ENCODE measurements around the gene DUSP2. TPM values are rescaled to one million over a fixed set of nuclear protein-coding genes. Genes with fewer than 3 reads are reported as not detected.

Gene DUSP2
- total and polyA plus RNA-seq, 9 of the 15 experiments (the other 6 are each of a cell fraction or from before 2014, with no cell fraction given): 0.04 to 0.18 TPM; not detected in 7

GRCh38 chr2:96117701-96118588 lies 27.3 kb downstream of the DUSP2 start:
- H3K4me1 ChIP-seq (replicated peaks in 1 of 2; ENCODE audit: control insufficient read depth in 2 of 2, insufficient read depth in 2 of 2, low read length in 2 of 2): peaks cover 3 to 45% of the 10 kb centered on the region in 2 experiments; a peak in 4 of 5 replicates
- H3K36me3 ChIP-seq (ENCODE audit: control insufficient read depth, insufficient read depth, low read length): no peaks in the 10 kb centered on the region
- CTCF ChIA-PET (ENCODE audit: low intra/inter-chr PET ratio): interaction anchor here (0.6 to 2.6 kb wide), 5 partner anchors 8 to 994 kb away, joined by 3 to 39 read pairs (median 5); no protein-coding TSS in a partner anchor
- intact Hi-C loops (cut with micrococcal nuclease) (no loop called here), in situ Hi-C loops (cut with MboI) (no loop called here)
- no peaks in the 10 kb centered on the region for H3K9me1 ChIP-seq (ENCODE audit: control insufficient read depth, insufficient read depth, low read length)
- H3K27ac ChIP-seq (ENCODE audit: extremely low read depth, low read depth, low read length): no peak overlapping the region
- no peaks in the 10 kb centered on the region for H3K9me3 ChIP-seq (replicated peaks; ENCODE audit: control insufficient read depth, insufficient read depth, low read depth, low read length)
- no peak overlapping the region for H3K4me3 ChIP-seq
- H3K27me3 ChIP-seq (ENCODE audit: control insufficient read depth in 2 of 2, insufficient read depth in 2 of 2, low read length in 2 of 2): peaks cover 14 to 84% of the 10 kb centered on the region in 2 experiments; a peak in 4 of 5 replicates
- FAIRE-seq (no peak), DNase-seq (ENCODE audit: extremely low read depth in 1 of 4, low spot score in 3 of 4) (peak; percentile 25 to 61 (median 49)), ATAC-seq (peak; percentile 42)
- H3K4me2 ChIP-seq (ENCODE audit: insufficient read depth, low read length): peak overlapping the region; percentile 85; the same call in 1 of the 2 replicates
- no peaks in the 10 kb centered on the region for H3K79me2 ChIP-seq (ENCODE audit: control insufficient read depth, insufficient read depth, low read length)
- H4K20me1 ChIP-seq (replicated peaks; ENCODE audit: control insufficient read depth, insufficient read depth, low read length): peaks cover 10% of the 10 kb centered on the region
- 17% methylated on average over 15 of the region's 17 CpGs for WGBS (ENCODE audit: insufficient coverage, low coverage, missing lambda C conversion rate)
- H3K9ac ChIP-seq (ENCODE audit: insufficient read depth in 1 of 2, low read depth in 2 of 2, low read length in 2 of 2): peak overlapping the region in 1 of 2 experiments; percentile 81; a peak in 2 of 4 replicates
- peak overlapping the region; percentile 94; the same call in 1 of the 2 replicates for H2AFZ ChIP-seq (ENCODE audit: low read depth, low read length)
- POLR2A ChIA-PET: no interaction called here
- BruUV-seq (replicated peaks): no TSS peak
- TF ChIP-seq, protein P1, sequence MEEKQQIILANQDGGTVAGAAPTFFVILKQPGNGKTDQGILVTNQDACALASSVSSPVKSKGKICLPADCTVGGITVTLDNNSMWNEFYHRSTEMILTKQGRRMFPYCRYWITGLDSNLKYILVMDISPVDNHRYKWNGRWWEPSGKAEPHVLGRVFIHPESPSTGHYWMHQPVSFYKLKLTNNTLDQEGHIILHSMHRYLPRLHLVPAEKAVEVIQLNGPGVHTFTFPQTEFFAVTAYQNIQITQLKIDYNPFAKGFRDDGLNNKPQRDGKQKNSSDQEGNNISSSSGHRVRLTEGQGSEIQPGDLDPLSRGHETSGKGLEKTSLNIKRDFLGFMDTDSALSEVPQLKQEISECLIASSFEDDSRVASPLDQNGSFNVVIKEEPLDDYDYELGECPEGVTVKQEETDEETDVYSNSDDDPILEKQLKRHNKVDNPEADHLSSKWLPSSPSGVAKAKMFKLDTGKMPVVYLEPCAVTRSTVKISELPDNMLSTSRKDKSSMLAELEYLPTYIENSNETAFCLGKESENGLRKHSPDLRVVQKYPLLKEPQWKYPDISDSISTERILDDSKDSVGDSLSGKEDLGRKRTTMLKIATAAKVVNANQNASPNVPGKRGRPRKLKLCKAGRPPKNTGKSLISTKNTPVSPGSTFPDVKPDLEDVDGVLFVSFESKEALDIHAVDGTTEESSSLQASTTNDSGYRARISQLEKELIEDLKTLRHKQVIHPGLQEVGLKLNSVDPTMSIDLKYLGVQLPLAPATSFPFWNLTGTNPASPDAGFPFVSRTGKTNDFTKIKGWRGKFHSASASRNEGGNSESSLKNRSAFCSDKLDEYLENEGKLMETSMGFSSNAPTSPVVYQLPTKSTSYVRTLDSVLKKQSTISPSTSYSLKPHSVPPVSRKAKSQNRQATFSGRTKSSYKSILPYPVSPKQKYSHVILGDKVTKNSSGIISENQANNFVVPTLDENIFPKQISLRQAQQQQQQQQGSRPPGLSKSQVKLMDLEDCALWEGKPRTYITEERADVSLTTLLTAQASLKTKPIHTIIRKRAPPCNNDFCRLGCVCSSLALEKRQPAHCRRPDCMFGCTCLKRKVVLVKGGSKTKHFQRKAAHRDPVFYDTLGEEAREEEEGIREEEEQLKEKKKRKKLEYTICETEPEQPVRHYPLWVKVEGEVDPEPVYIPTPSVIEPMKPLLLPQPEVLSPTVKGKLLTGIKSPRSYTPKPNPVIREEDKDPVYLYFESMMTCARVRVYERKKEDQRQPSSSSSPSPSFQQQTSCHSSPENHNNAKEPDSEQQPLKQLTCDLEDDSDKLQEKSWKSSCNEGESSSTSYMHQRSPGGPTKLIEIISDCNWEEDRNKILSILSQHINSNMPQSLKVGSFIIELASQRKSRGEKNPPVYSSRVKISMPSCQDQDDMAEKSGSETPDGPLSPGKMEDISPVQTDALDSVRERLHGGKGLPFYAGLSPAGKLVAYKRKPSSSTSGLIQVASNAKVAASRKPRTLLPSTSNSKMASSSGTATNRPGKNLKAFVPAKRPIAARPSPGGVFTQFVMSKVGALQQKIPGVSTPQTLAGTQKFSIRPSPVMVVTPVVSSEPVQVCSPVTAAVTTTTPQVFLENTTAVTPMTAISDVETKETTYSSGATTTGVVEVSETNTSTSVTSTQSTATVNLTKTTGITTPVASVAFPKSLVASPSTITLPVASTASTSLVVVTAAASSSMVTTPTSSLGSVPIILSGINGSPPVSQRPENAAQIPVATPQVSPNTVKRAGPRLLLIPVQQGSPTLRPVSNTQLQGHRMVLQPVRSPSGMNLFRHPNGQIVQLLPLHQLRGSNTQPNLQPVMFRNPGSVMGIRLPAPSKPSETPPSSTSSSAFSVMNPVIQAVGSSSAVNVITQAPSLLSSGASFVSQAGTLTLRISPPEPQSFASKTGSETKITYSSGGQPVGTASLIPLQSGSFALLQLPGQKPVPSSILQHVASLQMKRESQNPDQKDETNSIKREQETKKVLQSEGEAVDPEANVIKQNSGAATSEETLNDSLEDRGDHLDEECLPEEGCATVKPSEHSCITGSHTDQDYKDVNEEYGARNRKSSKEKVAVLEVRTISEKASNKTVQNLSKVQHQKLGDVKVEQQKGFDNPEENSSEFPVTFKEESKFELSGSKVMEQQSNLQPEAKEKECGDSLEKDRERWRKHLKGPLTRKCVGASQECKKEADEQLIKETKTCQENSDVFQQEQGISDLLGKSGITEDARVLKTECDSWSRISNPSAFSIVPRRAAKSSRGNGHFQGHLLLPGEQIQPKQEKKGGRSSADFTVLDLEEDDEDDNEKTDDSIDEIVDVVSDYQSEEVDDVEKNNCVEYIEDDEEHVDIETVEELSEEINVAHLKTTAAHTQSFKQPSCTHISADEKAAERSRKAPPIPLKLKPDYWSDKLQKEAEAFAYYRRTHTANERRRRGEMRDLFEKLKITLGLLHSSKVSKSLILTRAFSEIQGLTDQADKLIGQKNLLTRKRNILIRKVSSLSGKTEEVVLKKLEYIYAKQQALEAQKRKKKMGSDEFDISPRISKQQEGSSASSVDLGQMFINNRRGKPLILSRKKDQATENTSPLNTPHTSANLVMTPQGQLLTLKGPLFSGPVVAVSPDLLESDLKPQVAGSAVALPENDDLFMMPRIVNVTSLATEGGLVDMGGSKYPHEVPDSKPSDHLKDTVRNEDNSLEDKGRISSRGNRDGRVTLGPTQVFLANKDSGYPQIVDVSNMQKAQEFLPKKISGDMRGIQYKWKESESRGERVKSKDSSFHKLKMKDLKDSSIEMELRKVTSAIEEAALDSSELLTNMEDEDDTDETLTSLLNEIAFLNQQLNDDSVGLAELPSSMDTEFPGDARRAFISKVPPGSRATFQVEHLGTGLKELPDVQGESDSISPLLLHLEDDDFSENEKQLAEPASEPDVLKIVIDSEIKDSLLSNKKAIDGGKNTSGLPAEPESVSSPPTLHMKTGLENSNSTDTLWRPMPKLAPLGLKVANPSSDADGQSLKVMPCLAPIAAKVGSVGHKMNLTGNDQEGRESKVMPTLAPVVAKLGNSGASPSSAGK (IDR thresholded peaks at IDR 0.05): peak; percentile 21; the same call in 1 of the 2 replicates
- TF ChIP-seq, protein P2, sequence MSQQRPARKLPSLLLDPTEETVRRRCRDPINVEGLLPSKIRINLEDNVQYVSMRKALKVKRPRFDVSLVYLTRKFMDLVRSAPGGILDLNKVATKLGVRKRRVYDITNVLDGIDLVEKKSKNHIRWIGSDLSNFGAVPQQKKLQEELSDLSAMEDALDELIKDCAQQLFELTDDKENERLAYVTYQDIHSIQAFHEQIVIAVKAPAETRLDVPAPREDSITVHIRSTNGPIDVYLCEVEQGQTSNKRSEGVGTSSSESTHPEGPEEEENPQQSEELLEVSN (IDR thresholded peaks at IDR 0.05; ENCODE audit: borderline replicate concordance in 1 of 2, extremely low read depth in 1 of 2, insufficient read depth in 1 of 2, insufficient read length in 1 of 2, low read depth in 1 of 2, low read length in 1 of 2, poor library complexity in 1 of 2, severe bottlenecking in 1 of 2): peak; percentile 46 to 76
- no peak for TF ChIP-seq TSC22D4 (tag; IDR thresholded peaks at IDR 0.05)
- no peak for TF ChIP-seq ARHGAP35 (IDR thresholded peaks at IDR 0.05; ENCODE audit: partially characterized antibody)
- no peak for TF ChIP-seq MAZ (CRISPR knock-in tag; conservative IDR thresholded peaks at IDR 0.05 in 1 of 2, IDR thresholded peaks at IDR 0.05 in 1 of 2)

All from K562 (cell line).